CD14-positive monocyte (primary cell): Measurements from ENCODE around the gene NENF. TPM values are rescaled to one million over a fixed set of nuclear protein-coding genes. Genes with fewer than 3 reads are reported as not detected.

Experiments
- DNase-seq, 3 donors: peaks; one replicate each; pipeline ENCODE4 v3.0.0-alpha.2; 2011 to 2022
- H2AFZ ChIP-seq: 2 replicates; pipeline ENCODE4 v1.6.0; 2012; ENCODE audit warnings: mild to moderate bottlenecking, low read depth, low read length, inconsistent platforms; ENCODE audit not compliant: insufficient read depth, poor library complexity, severe bottlenecking
- H3K27ac ChIP-seq, 2 donors: 1 replicate in 1 of 2; 2 replicates in 1 of 2; pipeline ENCODE4 v1.5.1; 2012 to 2013; ENCODE audit warnings: low read length in 2 of 2, control low read depth in 1 of 2, inconsistent platforms in 1 of 2, low read depth in 1 of 2, mild to moderate bottlenecking in 1 of 2
- H3K27me3 ChIP-seq, 2 donors: one replicate each; pipeline versions ENCODE4 v1.6.0 to v1.6.1; 2011 to 2013; ENCODE audit warnings: low read length in 2 of 2; ENCODE audit not compliant: control insufficient read depth in 2 of 2, insufficient read depth in 2 of 2
- H3K36me3 ChIP-seq, 2 donors: replicated peaks in 1 of 2; 1 replicate in 1 of 2; 2 replicates in 1 of 2; pipeline versions ENCODE4 v1.5.1 to v1.6.1; 2012 to 2013; ENCODE audit warnings: low read length in 2 of 2, control low read depth in 1 of 2, inconsistent platforms in 1 of 2, mild to moderate bottlenecking in 1 of 2; ENCODE audit not compliant: insufficient read depth in 2 of 2, control insufficient read depth in 1 of 2
- H3K4me1 ChIP-seq, 2 donors: 1 replicate in 1 of 2; 2 replicates in 1 of 2; pipeline versions ENCODE4 v1.5.1 to v1.6.1; 2012 to 2013; ENCODE audit warnings: low read length in 2 of 2, control low read depth in 1 of 2, inconsistent platforms in 1 of 2, mild to moderate bottlenecking in 1 of 2, moderate library complexity in 1 of 2; ENCODE audit not compliant: insufficient read depth in 2 of 2, control insufficient read depth in 1 of 2
- H3K4me2 ChIP-seq: replicated peaks from 2 replicates; pipeline ENCODE3; 2012; ENCODE audit warnings: low read length, moderate library complexity, mild to moderate bottlenecking; ENCODE audit not compliant: poor library complexity, severe bottlenecking; ENCODE audit errors: extremely low read depth
- H3K4me3 ChIP-seq, 3 experiments: fragments of 200-600 bp in 1 of 3; sonication (generic) in 1 of 3; replicated peaks in 1 of 3; 1 replicate in 2 of 3; 2 replicates in 1 of 3; pipeline ENCODE4 v1.5.1; 2011 to 2013; ENCODE audit warnings: low read length in 3 of 3, mild to moderate bottlenecking in 3 of 3, control low read depth in 2 of 3, low read depth in 2 of 3, inconsistent platforms in 1 of 3, moderate library complexity in 1 of 3
- H3K79me2 ChIP-seq: 2 replicates; pipeline ENCODE4 v1.6.0; 2012; ENCODE audit warnings: mild to moderate bottlenecking, control low read depth, inconsistent platforms, low read length, moderate library complexity; ENCODE audit not compliant: insufficient read depth
- H3K9ac ChIP-seq: 2 replicates; pipeline ENCODE4 v1.6.0; 2017; ENCODE audit warnings: low read length, mild to moderate bottlenecking; ENCODE audit not compliant: insufficient read depth, poor library complexity, severe bottlenecking
- H3K9me3 ChIP-seq, 2 donors: replicated peaks in 1 of 2; 1 replicate in 1 of 2; 2 replicates in 1 of 2; pipeline versions ENCODE4 v1.5.1 to v1.6.1; 2012 to 2013; ENCODE audit warnings: low read length in 2 of 2, control low read depth in 1 of 2; ENCODE audit not compliant: control insufficient read depth in 1 of 2, insufficient read depth in 1 of 2
- H4K20me1 ChIP-seq: 2 replicates; pipeline ENCODE4 v1.6.0; 2012; ENCODE audit warnings: mild to moderate bottlenecking, low read length, control low read depth, moderate library complexity; ENCODE audit not compliant: insufficient read depth
- H3K27ac Mint-ChIP-seq, 7 donors: one replicate each; pipeline ENCODE4 v1.8.0; 2020; ENCODE audit warnings: mild to moderate bottlenecking in 7 of 7, mixed read lengths in 7 of 7, moderate library complexity in 6 of 7, inconsistent platforms in 2 of 7
- H3K27me3 Mint-ChIP-seq, 3 donors: one replicate each; pipeline ENCODE4 v1.8.0; 2021 to 2022; ENCODE audit warnings: low read depth in 3 of 3, mild to moderate bottlenecking in 3 of 3, mixed read lengths in 3 of 3, moderate library complexity in 3 of 3, inconsistent platforms in 1 of 3
- H3K36me3 Mint-ChIP-seq, 2 donors: one replicate each; pipeline ENCODE4 v1.8.0; 2020; ENCODE audit warnings: mixed read lengths in 2 of 2, inconsistent platforms in 1 of 2, mild to moderate bottlenecking in 1 of 2
- H3K4me1 Mint-ChIP-seq: one replicate; pipeline ENCODE4 v1.8.0; 2020; ENCODE audit warnings: mild to moderate bottlenecking, mixed read lengths
- H3K4me3 Mint-ChIP-seq, 2 donors: one replicate each; pipeline ENCODE4 v1.8.0; 2020; ENCODE audit warnings: mild to moderate bottlenecking in 2 of 2, mixed read lengths in 2 of 2, moderate library complexity in 1 of 2
- H3K9me3 Mint-ChIP-seq, 7 donors: one replicate each; pipeline ENCODE4 v1.8.0; 2020 to 2022; ENCODE audit warnings: mixed read lengths in 7 of 7, mild to moderate bottlenecking in 6 of 7, moderate library complexity in 6 of 7, inconsistent platforms in 2 of 7
- CTCF ChIP-seq: fragments of 200-600 bp; IDR thresholded peaks from one replicate; pipeline ENCODE4 v1.8.0; 2022; ENCODE audit warnings: antibody characterized with exemption, mild to moderate bottlenecking
- WGBS: methylation state at CpG from one replicate; pipeline ENCODE4 v1.1.5; 2013; ENCODE audit warnings: missing lambda C conversion rate; ENCODE audit not compliant: insufficient coverage; 5-methylcytosine and 5-hydroxymethylcytosine counted together
- intact Hi-C, 2 donors: fragments of 100-400 bp; cut with micrococcal nuclease; formaldehyde crosslinking; loops; one replicate each; pipeline versions ENCODE4 v1.15.0 to v1.15.1; 2023
- polyA plus RNA-seq, 3 donors: library from polyadenylated mRNA; depleted of rRNA in 1 of 3; unstranded in 2 of 3; stranded (reverse) in 1 of 3; fragments of 300-500 nt in 2 of 3; fragments of >200 nt in 1 of 3; fragmentation: Illumina TruSeq in 2 of 3; gene quantifications; 1 replicate in 2 of 3; 2 replicates in 1 of 3; pipeline ENCODE4 v1.2.3, GENCODE V29; 2012 to 2021

The NENF gene
- polyA plus RNA-seq, 3 donors, result 9.7 to 56.4 (median 42.3) TPM

GRCh38 chr1:212447478-212447877 lies 14.8 kb downstream of the NENF start:
- no peak overlapping the region for H2AFZ ChIP-seq
- no peaks in the 10 kb centered on the region for H3K4me1 ChIP-seq
- H3K27me3 Mint-ChIP-seq, result peaks cover 0 to 3% (median 2%) of the 10 kb centered on the region in 3 donors
- H3K9me3 ChIP-seq, result no peaks in the 10 kb centered on the region
- H3K27me3 ChIP-seq, result no peaks in the 10 kb centered on the region
- no peak overlapping the region for H3K9ac ChIP-seq
- whole genome bisulfite sequencing, result 100% methylated on average over 1 of the region's 2 CpGs
- H3K27ac Mint-ChIP-seq, result no peak overlapping the region
- H3K36me3 Mint-ChIP-seq, result peaks cover 14% of the 10 kb centered on the region in 2 donors
- no peak overlapping the region for H3K4me3 ChIP-seq
- no peak for TF ChIP-seq CTCF
- DNase-seq, result no peak
- H3K79me2 ChIP-seq, result no peaks in the 10 kb centered on the region
- no peak overlapping the region for H3K4me2 ChIP-seq
- no peaks in the 10 kb centered on the region for H4K20me1 ChIP-seq
- H3K9me3 Mint-ChIP-seq, result no peaks in the 10 kb centered on the region
- H3K36me3 ChIP-seq, result peaks cover 2 to 15% of the 10 kb centered on the region in 2 donors
- no peak overlapping the region for H3K27ac ChIP-seq
- H3K4me3 Mint-ChIP-seq, result no peak overlapping the region
- H3K4me1 Mint-ChIP-seq, result peaks cover 4% of the 10 kb centered on the region
- intact Hi-C loops, result no loop called here

- no peaks in the 10 kb centered on the region for H3K9me3 Mint-ChIP-seq
- Histone ChIP-seq H3K4me1 (no peaks in the 10 kb centered on the region), H3K79me2 (no peaks in the 10 kb centered on the region), H3K9me3 (no peaks in the 10 kb centered on the region), H3K36me3 (peaks cover 0 to 11% of the 10 kb centered on the region in 2 donors), H3K27me3 (no peaks in the 10 kb centered on the region), H3K27ac (no peak overlapping the region), H3K4me2 (no peak overlapping the region), H2AFZ (no peak overlapping the region), H3K4me3 (no peak overlapping the region), H3K9ac (no peak overlapping the region), H4K20me1 (no peaks in the 10 kb centered on the region)
- H3K4me3 Mint-ChIP-seq, result no peak overlapping the region
- no peak for TF ChIP-seq CTCF
- intact Hi-C loops, result loop anchor here (10.0 kb wide), 2 partner anchors 334 to 544 kb away; no protein-coding TSS in a partner anchor
- H3K27ac Mint-ChIP-seq, result no peak overlapping the region
- H3K4me1 Mint-ChIP-seq, result peaks cover 8% of the 10 kb centered on the region
- peaks cover 7 to 8% of the 10 kb centered on the region in 2 donors for H3K36me3 Mint-ChIP-seq
- peaks cover 3 to 4% (median 4%) of the 10 kb centered on the region in 3 donors for H3K27me3 Mint-ChIP-seq
- 100% methylated on average over 3 of the region's 4 CpGs for whole genome bisulfite sequencing
- DNase-seq, result no peak
Observed at GRCh38 chr1:212450331-212450881, 17.7 kb downstream of the NENF start.
